HEK293 (cell line): Measurements from ENCODE around the gene TTC16.

Source experiments
- CTCF ChIA-PET: fragments of 350-600 bp; formaldehyde crosslinking; extraction: SDS; loops from one replicate; lab custom pipeline; 2021; ENCODE audit warnings: antibody characterized with exemption; lab: Yijun Ruan, JAX
- POLR2A ChIA-PET: fragments of 300-600 bp; formaldehyde crosslinking; extraction: SDS; loops from one replicate; lab custom pipeline; 2020; ENCODE audit warnings: antibody characterized with exemption, inconsistent platforms; lab: Yijun Ruan, JAX
- H3K27ac ChIP-seq: fragments of 200-500 bp; sonication (Bioruptor generic); 2 replicates; pipeline ENCODE4 v1.5.1; 2014; ENCODE audit warnings: low read depth, low read length, control low read depth, inconsistent platforms; ENCODE audit errors: extremely low read depth
- H3K36me3 ChIP-seq, 2 experiments: fragments of 200-500 bp in 1 of 2; sonication (Bioruptor generic) in 1 of 2; 1 replicate in 1 of 2; 2 replicates in 1 of 2; pipeline ENCODE4 v1.5.1; 2014 to 2017; ENCODE audit warnings: inconsistent platforms in 2 of 2, low read length in 2 of 2; ENCODE audit not compliant: control insufficient read depth in 2 of 2, insufficient read depth in 1 of 2
- H3K4me1 ChIP-seq: fragments of 200-500 bp; sonication (Bioruptor generic); 2 replicates; pipeline ENCODE4 v1.5.1; 2014; ENCODE audit warnings: mild to moderate bottlenecking, low read length, inconsistent platforms; ENCODE audit not compliant: control insufficient read depth, insufficient read depth
- H3K4me3 ChIP-seq: 2 replicates; pipeline ENCODE4 v1.5.1; 2011; ENCODE audit warnings: low read depth, mild to moderate bottlenecking, control low read depth, low read length, moderate library complexity
- H3K9me3 ChIP-seq: fragments of 200-500 bp; sonication (Bioruptor generic); 2 replicates; pipeline ENCODE4 v1.5.1; 2014; ENCODE audit warnings: low read depth, low read length, inconsistent platforms; ENCODE audit not compliant: control insufficient read depth, insufficient read depth
- OSR2 ChIP-seq: fragments of 450-650 bp; formaldehyde crosslinking; IDR thresholded peaks from 2 replicates; pipeline ENCODE4 v1.5.1; 2016; ENCODE audit warnings: missing biosample characterization, missing genetic modification characterization
- OVOL3 ChIP-seq: fragments of 450-650 bp; formaldehyde crosslinking; IDR thresholded peaks from 2 replicates; pipeline ENCODE4 v1.5.1; 2016; ENCODE audit warnings: missing biosample characterization, missing genetic modification characterization
- PRDM10 ChIP-seq: fragments of 450-650 bp; formaldehyde crosslinking; IDR thresholded peaks from 2 replicates; pipeline ENCODE4 v1.5.1; 2016; ENCODE audit warnings: missing biosample characterization, missing genetic modification characterization
- SCRT2 ChIP-seq: fragments of 450-650 bp; formaldehyde crosslinking; IDR thresholded peaks from 2 replicates; pipeline ENCODE4 v1.5.1; 2016; ENCODE audit warnings: missing biosample characterization, missing genetic modification characterization
- ZBTB17 ChIP-seq: fragments of 450-650 bp; formaldehyde crosslinking; IDR thresholded peaks from 2 replicates; pipeline ENCODE4 v1.5.1; 2016; ENCODE audit warnings: missing biosample characterization, missing genetic modification characterization
- ZBTB44 ChIP-seq: fragments of 450-650 bp; IDR thresholded peaks from 2 replicates; pipeline ENCODE4 v1.5.1; 2018; ENCODE audit warnings: missing biosample characterization, mild to moderate bottlenecking, missing genetic modification characterization
- ZBTB49 ChIP-seq: fragments of 450-650 bp; formaldehyde crosslinking; IDR thresholded peaks from 2 replicates; pipeline ENCODE4 v1.5.1; 2016; ENCODE audit warnings: missing biosample characterization, missing genetic modification characterization, low read depth
- ZBTB7A ChIP-seq: fragments of 450-650 bp; formaldehyde crosslinking; IDR thresholded peaks from 2 replicates; pipeline ENCODE4 v1.5.1; 2016; ENCODE audit warnings: low read depth, missing biosample characterization, missing genetic modification characterization
- ZEB2 ChIP-seq: fragments of 450-650 bp; formaldehyde crosslinking; IDR thresholded peaks from 2 replicates; pipeline ENCODE4 v1.5.1; 2016; ENCODE audit warnings: missing biosample characterization, missing genetic modification characterization
- ZNF10 ChIP-seq: fragments of 450-650 bp; formaldehyde crosslinking; IDR thresholded peaks from 2 replicates; pipeline ENCODE4 v1.5.1; 2017; ENCODE audit warnings: missing biosample characterization, missing genetic modification characterization
- ZNF114 ChIP-seq: fragments of 450-650 bp; formaldehyde crosslinking; IDR thresholded peaks from 2 replicates; pipeline ENCODE4 v1.5.0; 2017; ENCODE audit warnings: missing biosample characterization, missing genetic modification characterization
- ZNF132 ChIP-seq: fragments of 450-650 bp; formaldehyde crosslinking; IDR thresholded peaks from 2 replicates; pipeline ENCODE4 v1.5.1; 2017; ENCODE audit warnings: missing biosample characterization, missing genetic modification characterization, borderline replicate concordance
- ZNF133 ChIP-seq: fragments of 450-650 bp; formaldehyde crosslinking; IDR thresholded peaks from 2 replicates; pipeline ENCODE4 v1.5.1; 2016; ENCODE audit warnings: missing biosample characterization, missing genetic modification characterization
- ZNF341 ChIP-seq: fragments of 450-650 bp; formaldehyde crosslinking; IDR thresholded peaks from 2 replicates; pipeline ENCODE4; 2016; ENCODE audit warnings: low read depth, missing biosample characterization, missing genetic modification characterization
- ZNF423 ChIP-seq: fragments of 450-650 bp; formaldehyde crosslinking; IDR thresholded peaks from 2 replicates; pipeline ENCODE4 v1.5.1; 2016; ENCODE audit warnings: missing biosample characterization, missing genetic modification characterization
- ZNF510 ChIP-seq: fragments of 450-650 bp; formaldehyde crosslinking; IDR thresholded peaks from 2 replicates; pipeline ENCODE4 v1.5.1; 2018; ENCODE audit warnings: mild to moderate bottlenecking, missing genetic modification characterization, missing biosample characterization; ENCODE audit not compliant: insufficient replicate concordance
- ZNF544 ChIP-seq: fragments of 450-650 bp; formaldehyde crosslinking; IDR thresholded peaks from 2 replicates; pipeline ENCODE4 v1.5.0; 2017; ENCODE audit warnings: missing biosample characterization, missing genetic modification characterization
- ZNF837 ChIP-seq: fragments of 450-650 bp; formaldehyde crosslinking; IDR thresholded peaks from 2 replicates; pipeline ENCODE4 v1.5.1; 2016; ENCODE audit warnings: missing biosample characterization, missing genetic modification characterization
- ZNF843 ChIP-seq: fragments of 450-650 bp; formaldehyde crosslinking; IDR thresholded peaks from 2 replicates; pipeline ENCODE4 v1.5.1; 2016; ENCODE audit warnings: missing biosample characterization, missing genetic modification characterization

Gene TTC16

GRCh38 chr9:127712371-127712770 is 3.5 kb upstream of the TTC16 start:
- CTCF ChIA-PET = interaction anchor here (0.8 to 1.6 kb wide), 2 partner anchors 22 to 86 kb away, joined by 3 to 5 read pairs; partner anchors contain the start of gene TOR2A
- no peak overlapping the region for H3K27ac ChIP-seq
- no peak overlapping the region for H3K4me3 ChIP-seq
- POLR2A ChIA-PET = interaction anchor here (1.2 kb wide), 2 partner anchors 22 to 185 kb away, joined by 4 read pairs; partner anchors contain the start of gene TOR2A
- TF ChIP-seq ZNF341 (tag by site-specific recombination) (0 out of 2 replicates have a peak, but pooled peaks have one; percentile 4), OVOL3 (tag by site-specific recombination) (no peak)
- no peaks in the 10 kb centered on the region for H3K36me3 ChIP-seq
- H3K9me3 ChIP-seq = no peaks in the 10 kb centered on the region
- H3K4me1 ChIP-seq = no peaks in the 10 kb centered on the region

GRCh38 chr9:127712867-127713266 is 3.0 kb upstream of the TTC16 start:
- Histone ChIP-seq H3K27ac (no peak overlapping the region), H3K4me3 (no peak overlapping the region), H3K9me3 (no peaks in the 10 kb centered on the region), H3K4me1 (no peaks in the 10 kb centered on the region), H3K36me3 (no peaks in the 10 kb centered on the region)
- ChIA-PET CTCF (interaction anchor here (0.8 to 1.6 kb wide), 3 partner anchors 22 to 86 kb away, joined by 3 to 5 read pairs (median 3); partner anchors contain the start of gene TOR2A), POLR2A (no interaction called here)
- TF ChIP-seq ZNF544 (tag by site-specific recombination) (no peak), ZEB2 (tag by site-specific recombination) (no peak), ZNF843 (no peak), ZNF114 (tag by site-specific recombination) (no peak), ZNF133 (tag by site-specific recombination) (no peak), ZBTB17 (tag by site-specific recombination) (no peak), OSR2 (tag by site-specific recombination) (no peak), SCRT2 (tag by site-specific recombination) (no peak), PRDM10 (no peak), ZNF837 (no peak), ZBTB49 (tag by site-specific recombination) (no peak), ZNF132 (tag by site-specific recombination) (no peak), ZNF10 (tag by site-specific recombination) (no peak), ZBTB44 (tag by site-specific recombination) (no peak), ZNF423 (tag by site-specific recombination) (no peak), ZNF510 (no peak), ZBTB7A (tag by site-specific recombination) (no peak)
